GM19324 (cell line): ENCODE results near the gene ANTXR1.

Experiments used
- ATAC-seq: cut with Tn5 transposase; IDR thresholded peaks from one replicate; pipeline ENCODE4 v1.9.1; 2021; ENCODE audit warnings: mild to moderate bottlenecking, moderate library complexity; ENCODE audit not compliant: unreplicated experiment, low FRiP score

Gene ANTXR1

DNA sequence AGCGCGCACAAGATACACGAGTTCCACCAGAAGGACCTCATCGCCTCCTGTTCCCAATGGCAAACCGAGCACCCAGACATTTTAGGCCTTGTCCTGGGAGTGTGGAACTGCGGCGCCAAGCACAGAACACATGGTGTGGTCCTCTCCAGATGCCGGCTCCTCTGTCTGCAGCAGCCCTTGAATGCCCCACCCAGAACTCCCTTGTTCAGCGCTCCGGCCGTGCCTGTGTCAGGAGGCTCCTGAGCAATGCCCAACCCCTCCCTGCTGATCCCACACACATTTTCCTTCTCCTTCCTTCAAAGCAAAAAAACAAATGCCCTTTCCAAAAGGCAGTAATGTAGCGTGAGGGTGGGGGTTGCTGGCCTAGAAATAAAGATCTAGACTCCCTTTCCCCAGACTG, 284.2 kb downstream of the ANTXR1 start:
- ATAC-seq: no peak

- ATAC-seq: no peak
These were observed 285.3 kb downstream of the ANTXR1 start for GRCh38 chr2:69298261-69298660.

DNA sequence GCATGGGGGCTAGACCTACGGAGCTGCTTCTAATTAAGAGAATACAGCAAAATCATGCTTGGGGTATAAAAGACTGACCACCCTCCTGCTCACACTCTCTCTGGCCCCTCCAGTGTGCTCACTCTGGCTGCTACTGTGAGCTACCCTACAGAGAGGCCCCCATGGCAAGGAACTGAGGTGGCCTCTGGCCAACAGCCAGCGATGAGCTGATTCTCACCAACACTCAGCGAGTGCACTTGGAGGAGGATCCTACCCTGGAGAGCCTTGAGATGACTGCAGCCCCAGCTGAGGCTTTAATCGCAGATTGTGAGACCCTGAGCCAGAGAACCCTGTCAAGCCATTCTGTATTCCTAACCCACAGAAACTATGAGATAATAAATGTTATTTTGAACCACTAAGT, 285.9 kb downstream of the ANTXR1 start:
- no peak for ATAC-seq
